ENCODE measurements around the gene PPP4R4. TPM values are rescaled to one million over a fixed set of nuclear protein-coding genes. Genes with fewer than 3 reads are reported as not detected.

The PPP4R4 gene
- total RNA-seq, 1 experiment from 2014 or later: 3.9 TPM

GRCh38 chr14:94126419-94126677 lies 47.8 kb upstream of the PPP4R4 start:
- Mint-ChIP-seq H3K4me3 (no peak overlapping the region), H3K4me1 (peaks cover 16% of the 10 kb centered on the region in 2 experiments)
- H2BK5ac ChIP-seq (ENCODE audit: insufficient read length, low read length): no peak overlapping the region

More at GRCh38 chr14:94126419-94126677, 47.8 kb upstream of the PPP4R4 start:
- Histone ChIP-seq H2BK12ac (ENCODE audit: insufficient read length, low read depth, low read length) (no peak overlapping the region), H3K14ac (ENCODE audit: insufficient read depth, low read length) (no peak overlapping the region), H3K79me2 (ENCODE audit: insufficient read depth, low read length) (no peaks in the 10 kb centered on the region), H3K4me2 (ENCODE audit: insufficient read depth, insufficient read length, low read length) (no peak overlapping the region), H3K27ac (ENCODE audit: insufficient read length, low read depth, low read length) (no peak overlapping the region), H2BK15ac (ENCODE audit: low read depth, low read length) (no peak overlapping the region), H3K9me3 (ENCODE audit: control insufficient read depth, low read depth, low read length) (no peaks in the 10 kb centered on the region), H3K4ac (ENCODE audit: low read depth, low read length) (no peak overlapping the region), H2BK120ac (ENCODE audit: low read depth, low read length, poor library complexity, severe bottlenecking) (no peak overlapping the region), H3K23ac (ENCODE audit: insufficient read length, low read depth, low read length) (no peak overlapping the region), H3T11ph (ENCODE audit: low read length) (no peak overlapping the region), H4K8ac (replicated peaks; ENCODE audit: insufficient read length, low read depth, low read length) (no peak overlapping the region), H3K56ac (ENCODE audit: insufficient read length, low read depth, low read length) (no peak overlapping the region), H2AK5ac (ENCODE audit: insufficient read length, low read length) (no peak overlapping the region), H2BK20ac (ENCODE audit: low read depth, low read length, poor library complexity, severe bottlenecking) (no peak overlapping the region), H3K27me3 (ENCODE audit: insufficient read depth, low read length) (no peaks in the 10 kb centered on the region), H3K4me1 (ENCODE audit: insufficient read depth, low read length) (no peaks in the 10 kb centered on the region; the same call in 1 of the 2 replicates), H4K5ac (ENCODE audit: insufficient read length, low read depth, low read length) (no peak overlapping the region), H3K79me1 (ENCODE audit: insufficient read depth, low read depth, low read length, poor library complexity, severe bottlenecking) (no peaks in the 10 kb centered on the region), H2AFZ (ENCODE audit: low read length) (no peak overlapping the region), H4K20me1 (ENCODE audit: control insufficient read depth, insufficient read depth, insufficient read length) (no peaks in the 10 kb centered on the region), H3K9ac (ENCODE audit: extremely low read depth, insufficient read length, low read length) (no peak overlapping the region), H3K23me2 (ENCODE audit: insufficient read length, low read depth, low read length, poor library complexity, severe bottlenecking) (peaks cover 7% of the 10 kb centered on the region), H3K18ac (ENCODE audit: insufficient read length, low read depth, low read length) (no peak overlapping the region), H4K91ac (ENCODE audit: insufficient read length, low read depth, low read length) (no peak overlapping the region)
- no peak for DNase-seq
- Mint-ChIP-seq H3K27ac (peak overlapping the region in 1 of 3 experiments; percentile 17; a peak in 1 of 7 replicates), H3K36me3 (ENCODE audit: insufficient read depth in 1 of 3, low read depth in 3 of 3) (no peaks in the 10 kb centered on the region), H3K27me3 (ENCODE audit: low read depth) (peaks cover 13% of the 10 kb centered on the region), H3K9me3 (no peaks in the 10 kb centered on the region; a peak in 1 of 5 replicates)
- WGBS (ENCODE audit: extremely low coverage, insufficient read length, low lambda C conversion rate): no CpG with 5 or more reads among the region's 1 CpG
- TF ChIP-seq CTCF (conservative IDR thresholded peaks at IDR 0.05): no peak
